Fibroblast of the aortic adventitia (primary cell): Measurements from ENCODE around the gene DCAF8L1. TPM values are rescaled to one million over a fixed set of nuclear protein-coding genes. Genes with fewer than 3 reads are reported as not detected.

Experiments
- DNase-seq: peaks from one replicate; pipeline ENCODE4 v3.0.0-alpha.2; 2010; ENCODE audit warnings: low read depth
- H3K4me3 ChIP-seq: 2 replicates; pipeline ENCODE4 v1.5.1; 2011; ENCODE audit warnings: low read depth, mild to moderate bottlenecking, control low read depth, low read length, moderate library complexity
- CTCF ChIP-seq: IDR thresholded peaks from 2 replicates; pipeline ENCODE4 v1.5.1; 2011; ENCODE audit warnings: mild to moderate bottlenecking, low read length, control low read depth, inconsistent platforms; ENCODE audit not compliant: insufficient read depth
- total RNA-seq: library from RNA; depleted of rRNA; stranded (reverse); fragments of >200 nt; gene quantifications from 2 replicates; pipeline ENCODE4 v1.2.3, GENCODE V29; 2012; ENCODE audit warnings: low replicate concordance

The DCAF8L1 gene
- not detected in 2 replicates for total RNA-seq

- no peak for DNase-seq
- no peak within 1 kb of the TSS for H3K4me3 ChIP-seq
- no peak for TF ChIP-seq CTCF
These were observed at the start of gene DCAF8L1 for GRCh38 chrX:27981349-27981748. DCAF8L1 (minus strand) TSS chrX:27981449; CDS start chrX:27981334, 115 bp downstream.

GRCh38 chrX:28022371-28022770 lies 41.1 kb upstream of the DCAF8L1 start:
- no peak for TF ChIP-seq CTCF
- H3K4me3 ChIP-seq = no peak overlapping the region
- no peak for DNase-seq

DNA sequence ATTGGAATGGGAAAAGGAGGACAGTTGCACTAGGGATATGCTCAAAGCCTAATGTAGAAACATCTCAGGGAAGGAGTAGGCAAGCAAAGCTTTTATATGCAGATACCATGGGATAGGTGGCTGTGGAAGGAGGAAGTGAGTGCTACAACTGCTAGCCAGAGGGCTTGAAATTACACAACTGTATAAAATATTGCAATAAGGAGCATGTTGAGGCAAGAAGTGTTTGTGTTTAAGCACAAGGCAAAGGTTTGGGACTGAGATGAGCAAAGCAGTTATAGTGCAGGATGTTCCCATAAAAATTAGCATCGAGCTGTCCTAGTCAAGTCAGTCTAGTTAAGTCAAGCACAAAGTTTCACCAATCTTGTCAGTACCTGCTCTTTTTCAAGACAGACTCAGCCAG lies 35.6 kb upstream of the DCAF8L1 start:
- DNase-seq = no peak
- no peak overlapping the region for H3K4me3 ChIP-seq
- no peak for TF ChIP-seq CTCF

- TF ChIP-seq CTCF = no peak
- no peak overlapping the region for H3K4me3 ChIP-seq
- DNase-seq = no peak
These were observed 34.7 kb upstream of the DCAF8L1 start for GRCh38 chrX:28015993-28016392.

- no peak overlapping the region for H3K4me3 ChIP-seq
- no peak for DNase-seq
- no peak for TF ChIP-seq CTCF
These were observed 29.6 kb upstream of the DCAF8L1 start for GRCh38 chrX:28010875-28011274.

- H3K4me3 ChIP-seq = no peak overlapping the region
- no peak for DNase-seq
- no peak for TF ChIP-seq CTCF
These were observed 17.4 kb upstream of the DCAF8L1 start for GRCh38 chrX:27998666-27999065.

DNA sequence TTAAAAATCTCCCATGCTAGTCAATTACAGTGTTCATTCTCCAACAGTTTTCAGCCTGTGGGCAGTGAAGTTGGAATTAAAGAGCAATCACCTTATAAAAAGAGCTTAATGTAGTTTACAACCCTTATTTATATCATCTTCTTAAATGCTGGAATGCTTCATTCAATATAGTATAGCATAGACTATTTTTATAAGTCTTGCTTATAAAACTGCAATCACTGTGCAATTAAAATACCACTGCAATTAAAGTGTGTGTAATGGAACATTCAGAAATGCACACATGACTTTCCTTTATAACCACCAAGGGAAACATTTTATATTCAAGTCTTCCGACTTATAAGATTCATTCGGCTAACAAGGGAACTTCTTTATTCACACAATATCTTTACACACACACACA lies 16.4 kb upstream of the DCAF8L1 start:
- TF ChIP-seq CTCF = no peak
- DNase-seq = no peak
- no peak overlapping the region for H3K4me3 ChIP-seq
